BJ (cell line): ENCODE results near the gene PSPN. TPM values are rescaled to one million over a fixed set of nuclear protein-coding genes. Genes with fewer than 3 reads are reported as not detected.

ENCODE experiments used
- CTCF ChIA-PET: fragments of 350-600 bp; formaldehyde crosslinking; extraction: SDS; loops from one replicate; lab custom pipeline; 2021; ENCODE audit warnings: antibody characterized with exemption, inconsistent platforms; lab: Yijun Ruan, JAX
- POLR2A ChIA-PET: fragments of 300-600 bp; sonication (Branson Sonifier 250); formaldehyde crosslinking; extraction: SDS; loops from one replicate; lab custom pipeline; 2021; ENCODE audit warnings: antibody characterized with exemption; lab: Charles Lee
- DNase-seq: peaks from one replicate; pipeline ENCODE4 v3.0.0-alpha.2; 2011; ENCODE audit warnings: low read depth
- H3K27me3 ChIP-seq: 2 replicates; pipeline ENCODE4 v1.6.0; 2011; ENCODE audit warnings: low read length; ENCODE audit not compliant: control insufficient read depth, insufficient read depth
- H3K36me3 ChIP-seq: 2 replicates; pipeline ENCODE4 v1.5.1; 2011; ENCODE audit warnings: low read length; ENCODE audit not compliant: control insufficient read depth, insufficient read depth
- H3K4me3 ChIP-seq: 2 replicates; pipeline ENCODE4 v1.5.1; 2011; ENCODE audit warnings: low read depth, mild to moderate bottlenecking, control low read depth, low read length
- polyA plus RNA-seq: library from polyadenylated mRNA; depleted of rRNA; stranded (reverse); fragments of >200 nt; gene quantifications from 2 replicates; pipeline ENCODE4 v1.2.3, GENCODE V29; 2011
- TF ChIP-seq, protein P1 (sequence below): IDR thresholded peaks from 2 replicates; pipeline ENCODE4 v1.5.1; 2011; ENCODE audit warnings: low read depth, mild to moderate bottlenecking, control low read depth, inconsistent platforms, low read length, moderate library complexity; ENCODE audit not compliant: insufficient read depth

PSPN gene
- polyA plus RNA-seq, 1 experiment, result 0.32 TPM

DNA sequence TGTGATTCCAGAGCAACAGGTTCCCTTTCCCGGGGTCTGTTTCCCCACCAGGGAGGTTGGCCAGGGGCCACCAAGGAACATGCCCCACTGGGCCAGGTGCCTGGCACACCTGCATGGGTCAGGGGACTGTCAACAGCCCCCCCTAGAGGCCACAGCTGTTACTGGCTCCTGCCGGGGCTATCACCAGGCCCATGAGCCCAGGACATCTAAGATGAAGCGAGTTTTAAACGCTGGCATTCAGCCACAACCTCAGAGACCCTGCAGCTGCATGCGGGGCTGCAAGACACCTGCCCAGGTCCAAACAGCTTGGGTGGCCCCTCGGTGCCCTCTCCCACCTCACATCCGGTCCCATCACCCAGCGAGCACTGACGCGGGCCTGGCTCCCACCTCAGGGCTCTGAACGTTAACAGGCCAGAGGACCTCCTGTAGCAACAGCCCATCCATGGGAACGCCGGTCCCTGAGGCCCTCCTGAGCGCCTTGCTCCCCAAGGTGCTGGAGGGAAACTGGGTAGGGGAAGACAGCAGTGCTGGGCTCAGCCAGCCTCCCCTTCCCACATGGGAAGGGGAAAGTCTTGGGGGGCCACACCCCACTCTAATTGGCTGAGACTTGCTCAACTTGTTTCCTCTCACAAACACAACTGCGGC is 36.8 kb upstream of the PSPN start:
- peaks cover 31% of the 10 kb centered on the region for H3K36me3 ChIP-seq
- POLR2A ChIA-PET, result no interaction called here
- no peaks in the 10 kb centered on the region for H3K27me3 ChIP-seq
- TF ChIP-seq, protein P1, sequence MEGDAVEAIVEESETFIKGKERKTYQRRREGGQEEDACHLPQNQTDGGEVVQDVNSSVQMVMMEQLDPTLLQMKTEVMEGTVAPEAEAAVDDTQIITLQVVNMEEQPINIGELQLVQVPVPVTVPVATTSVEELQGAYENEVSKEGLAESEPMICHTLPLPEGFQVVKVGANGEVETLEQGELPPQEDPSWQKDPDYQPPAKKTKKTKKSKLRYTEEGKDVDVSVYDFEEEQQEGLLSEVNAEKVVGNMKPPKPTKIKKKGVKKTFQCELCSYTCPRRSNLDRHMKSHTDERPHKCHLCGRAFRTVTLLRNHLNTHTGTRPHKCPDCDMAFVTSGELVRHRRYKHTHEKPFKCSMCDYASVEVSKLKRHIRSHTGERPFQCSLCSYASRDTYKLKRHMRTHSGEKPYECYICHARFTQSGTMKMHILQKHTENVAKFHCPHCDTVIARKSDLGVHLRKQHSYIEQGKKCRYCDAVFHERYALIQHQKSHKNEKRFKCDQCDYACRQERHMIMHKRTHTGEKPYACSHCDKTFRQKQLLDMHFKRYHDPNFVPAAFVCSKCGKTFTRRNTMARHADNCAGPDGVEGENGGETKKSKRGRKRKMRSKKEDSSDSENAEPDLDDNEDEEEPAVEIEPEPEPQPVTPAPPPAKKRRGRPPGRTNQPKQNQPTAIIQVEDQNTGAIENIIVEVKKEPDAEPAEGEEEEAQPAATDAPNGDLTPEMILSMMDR, result peak; percentile 59
- no peak for DNase-seq
- CTCF ChIA-PET, result interaction anchor here (1.3 to 1.9 kb wide), 3 partner anchors 8 to 11 kb away, joined by 5 to 6 read pairs (median 6); no protein-coding TSS in a partner anchor
- no peak overlapping the region for H3K4me3 ChIP-seq

DNA sequence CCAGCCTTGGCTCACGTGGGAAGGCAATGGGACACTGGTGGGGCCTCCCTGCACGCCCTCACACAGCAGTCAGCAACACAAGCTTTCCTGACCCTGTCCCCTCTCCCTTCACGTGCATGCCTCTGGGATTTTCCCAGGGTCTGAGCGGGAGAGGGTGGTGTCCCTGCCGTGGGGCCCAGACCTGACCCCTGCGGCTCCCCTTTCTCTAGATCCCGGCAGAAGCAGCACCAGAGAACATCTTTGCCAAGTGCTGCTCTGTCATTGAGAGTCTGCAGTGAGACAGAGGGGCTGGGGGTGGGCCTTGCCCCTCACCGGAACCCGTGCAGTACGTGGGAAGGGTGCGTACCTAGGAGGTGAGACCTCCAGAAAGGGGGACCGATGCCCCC is 36.3 kb upstream of the PSPN start:
- TF ChIP-seq, protein P1, result no peak
- ChIA-PET CTCF (interaction anchor here (1.3 to 1.9 kb wide), 3 partner anchors 8 to 10 kb away, joined by 5 to 6 read pairs (median 6); no protein-coding TSS in a partner anchor), POLR2A (no interaction called here)
- Histone ChIP-seq H3K36me3 (peaks cover 26% of the 10 kb centered on the region), H3K27me3 (no peaks in the 10 kb centered on the region), H3K4me3 (no peak overlapping the region)
- DNase-seq, result no peak

DNA sequence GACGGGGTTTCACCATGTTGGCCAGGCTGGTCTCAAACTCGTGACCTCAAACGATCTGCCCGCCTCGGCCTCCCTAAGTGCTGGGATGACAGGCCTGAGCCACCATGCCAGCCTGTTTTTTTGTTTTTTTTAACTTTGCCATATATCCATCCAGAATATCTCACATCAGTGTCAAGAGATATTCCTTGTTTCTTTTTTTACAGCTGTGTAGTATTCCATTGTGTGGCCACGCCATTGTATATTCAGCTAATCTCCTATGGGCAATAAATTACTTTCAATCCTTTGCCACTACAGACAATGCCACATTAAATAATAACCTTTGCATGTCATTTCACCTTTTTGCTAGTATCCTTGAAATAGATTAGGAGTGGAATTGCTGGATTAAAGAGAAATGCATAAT is 33.6 kb upstream of the PSPN start:
- TF ChIP-seq, protein P1, result no peak
- Histone ChIP-seq H3K4me3 (no peak overlapping the region), H3K27me3 (no peaks in the 10 kb centered on the region), H3K36me3 (peaks cover 9% of the 10 kb centered on the region)
- DNase-seq, result no peak
- POLR2A ChIA-PET, result no interaction called here
- CTCF ChIA-PET, result interaction anchor here (0.6 to 0.9 kb wide), 2 partner anchors 9 to 72 kb away, joined by 3 read pairs; no protein-coding TSS in a partner anchor

DNA sequence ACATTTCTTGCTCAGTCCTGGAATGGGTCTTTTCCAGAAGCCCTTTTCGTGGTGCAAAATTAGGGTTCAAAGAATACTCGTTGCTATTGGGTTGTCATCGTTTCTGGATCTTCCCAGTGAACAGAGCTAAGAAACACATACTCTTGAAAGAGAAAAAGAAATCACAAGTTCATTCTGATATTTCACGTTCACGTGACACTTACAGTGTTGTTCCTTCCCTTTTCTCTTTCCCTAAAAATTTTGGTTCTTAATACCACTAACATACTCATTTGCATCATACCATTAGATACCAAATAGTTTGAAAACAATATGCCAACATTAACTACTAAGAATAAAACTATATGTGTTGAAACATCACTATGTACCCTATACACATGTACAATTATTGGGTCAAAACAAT is 30.7 kb upstream of the PSPN start:
- TF ChIP-seq, protein P1, result no peak
- DNase-seq, result no peak
- ChIA-PET POLR2A (no interaction called here), CTCF (no interaction called here)
- no peak overlapping the region for H3K4me3 ChIP-seq
- no peaks in the 10 kb centered on the region for H3K27me3 ChIP-seq
- H3K36me3 ChIP-seq, result no peaks in the 10 kb centered on the region

DNA sequence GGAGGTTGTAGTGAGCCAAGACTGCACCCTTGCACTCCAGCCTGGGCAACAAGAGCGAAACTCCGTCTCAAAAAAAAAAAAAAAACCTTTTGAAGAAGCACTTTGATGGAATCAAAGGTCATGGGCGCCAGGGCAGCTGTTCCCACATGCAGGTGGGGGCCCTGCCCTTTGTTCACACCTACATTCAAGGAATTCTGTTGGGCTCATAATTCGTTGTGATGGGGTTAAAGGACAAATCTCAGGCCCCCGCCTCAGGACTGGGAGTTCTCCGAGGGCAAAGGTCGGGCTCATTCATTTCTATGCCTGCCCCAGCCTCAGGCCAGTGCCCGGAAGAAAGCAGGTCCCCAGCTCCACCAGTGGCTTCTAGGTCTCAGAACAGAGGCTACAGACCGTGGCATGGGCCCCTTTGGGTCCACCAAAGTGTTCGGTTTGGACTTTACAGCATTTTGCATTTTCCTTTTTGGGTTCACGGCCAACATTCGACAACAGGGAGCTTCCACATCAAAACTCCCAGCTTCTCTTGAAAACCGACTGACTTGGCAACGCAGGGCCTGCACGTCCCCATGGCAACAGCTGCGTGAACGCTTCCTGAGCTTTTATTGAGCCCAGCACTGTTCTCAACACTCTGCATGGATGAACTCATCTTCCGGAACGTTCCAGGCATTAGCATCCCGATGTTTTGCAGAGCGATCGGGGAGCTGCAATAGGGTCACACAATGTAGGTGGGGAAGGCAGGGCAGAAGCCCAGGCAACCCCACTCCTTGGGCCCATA is 27.3 kb upstream of the PSPN start:
- TF ChIP-seq, protein P1, result no peak
- DNase-seq, result peak; percentile 20
- CTCF ChIA-PET, result interaction anchor here (0.6 to 1.8 kb wide), 4 partner anchors 9 to 238 kb away, joined by 3 to 6 read pairs (median 4); no protein-coding TSS in a partner anchor
- H3K27me3 ChIP-seq, result no peaks in the 10 kb centered on the region
- no peaks in the 10 kb centered on the region for H3K36me3 ChIP-seq
- POLR2A ChIA-PET, result no interaction called here
- no peak overlapping the region for H3K4me3 ChIP-seq
